Anterior cingulate cortex (tissue), 58 donors: Measurements from ENCODE around the gene KIRREL3.
A peak's percentile ranks its signal among the peaks of the same experiment; 100 is the strongest.
"Not testable (repeated sequence)": the region's sequence is repeated elsewhere in the genome, so short reads cannot be mapped to it uniquely, and the experiment has no call there.

Experiments used
- DNase-seq, 58 donors: peaks; one replicate each; lab custom pipeline; 2025; lab: John Stamatoyannopoulos, UW

KIRREL3 gene

GRCh38 chr11:126963603-126964363, 36.8 kb downstream of the KIRREL3 start:
- DNase-seq, result no peak

GRCh38 chr11:126963115-126963514, 37.5 kb downstream of the KIRREL3 start:
- DNase-seq, result no peak

- DNase-seq, result no peak
Measured at GRCh38 chr11:126959700-126960099, 40.9 kb downstream of the KIRREL3 start.

- no peak for DNase-seq
Measured at GRCh38 chr11:126956635-126957034, 43.9 kb downstream of the KIRREL3 start.

- DNase-seq, result not testable (repeated sequence)
Measured at GRCh38 chr11:126952533-126952932, 48.0 kb downstream of the KIRREL3 start.

GRCh38 chr11:126951465-126951864, 49.1 kb downstream of the KIRREL3 start:
- no peak for DNase-seq

DNA sequence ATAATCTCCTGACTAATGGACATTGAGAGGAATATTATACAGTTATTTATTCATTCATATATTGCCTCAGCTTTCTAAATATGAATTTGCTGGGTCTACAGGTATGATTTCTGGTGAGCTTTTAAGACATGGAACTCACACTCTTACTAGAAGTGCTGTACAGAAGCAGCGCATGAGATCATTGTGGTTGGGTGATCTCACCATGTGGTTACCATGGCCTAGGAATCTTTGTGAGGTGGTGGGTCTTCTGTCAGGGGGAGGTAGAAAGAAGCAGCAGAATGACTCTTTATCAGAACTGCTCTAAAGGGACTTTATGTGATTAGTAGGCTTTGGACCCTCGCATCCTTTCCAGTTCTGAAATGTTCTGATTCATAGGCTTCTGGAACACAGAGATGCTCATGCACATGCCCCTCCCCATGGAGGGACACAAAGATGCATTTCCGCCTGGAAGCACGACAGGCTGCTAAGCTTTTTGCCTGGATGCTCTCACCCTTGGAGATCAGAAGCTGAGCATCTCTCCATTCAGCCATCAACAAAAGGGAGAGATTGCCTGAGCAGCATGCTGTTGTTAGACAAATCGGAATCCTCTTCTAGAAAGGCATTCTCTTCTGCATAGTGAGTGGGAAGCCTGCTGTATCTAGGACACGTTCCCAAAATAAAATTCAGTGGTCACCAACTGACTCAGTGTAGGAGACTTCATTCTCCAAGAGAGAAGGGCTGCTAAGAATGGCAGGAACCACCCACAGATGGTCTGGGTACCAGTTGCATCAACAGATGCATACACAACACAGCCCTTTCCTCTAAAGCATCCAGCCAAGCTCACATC, 51.3 kb downstream of the KIRREL3 start:
- DNase-seq, result peak in 27 of 58 donors; percentile 9 to 86 (median 39)

- no peak for DNase-seq
Measured at GRCh38 chr11:126948563-126948962, 52.0 kb downstream of the KIRREL3 start.

GRCh38 chr11:126945319-126945718, 55.3 kb downstream of the KIRREL3 start:
- no peak for DNase-seq

DNA sequence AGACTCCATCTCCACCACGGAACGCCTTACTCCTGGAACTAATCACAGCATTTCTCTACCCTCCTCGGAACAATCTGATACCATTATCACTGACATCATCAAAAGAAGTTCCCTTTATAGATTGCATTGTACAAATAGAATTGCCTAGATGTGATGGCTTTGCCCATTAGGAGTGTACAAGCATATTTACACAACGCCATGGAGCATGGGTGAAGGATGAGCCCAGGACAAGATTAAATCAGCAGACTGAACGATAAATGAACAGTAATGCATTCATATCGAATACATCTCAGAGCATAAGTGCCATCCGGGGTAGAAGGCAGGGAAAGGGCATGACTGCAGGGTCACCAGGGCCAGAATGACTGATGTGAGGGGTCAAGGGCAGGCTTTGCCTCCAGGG, 57.3 kb downstream of the KIRREL3 start:
- no peak for DNase-seq

GRCh38 chr11:126942146-126942545, 58.4 kb downstream of the KIRREL3 start:
- DNase-seq, result no peak

GRCh38 chr11:126939552-126939951, 61.0 kb downstream of the KIRREL3 start:
- no peak for DNase-seq

DNA sequence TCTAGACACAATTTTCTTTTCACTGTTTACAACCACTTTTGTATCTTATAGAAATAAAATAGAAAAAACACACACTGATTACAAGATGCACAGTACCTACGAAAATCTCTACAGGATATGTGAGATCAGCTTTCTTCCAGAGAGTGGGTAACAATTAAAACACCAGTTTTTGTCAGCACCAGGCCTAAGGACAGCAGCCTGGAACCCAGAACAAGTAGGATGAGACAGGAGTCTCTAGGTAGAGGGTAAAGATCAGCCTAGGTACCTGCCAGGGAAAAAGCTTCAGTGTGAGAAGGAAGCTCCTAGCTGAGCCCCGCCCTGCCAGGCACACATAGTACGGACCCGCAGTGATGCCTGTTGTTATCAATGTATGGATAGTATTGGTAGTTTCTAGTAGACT, 61.9 kb downstream of the KIRREL3 start:
- DNase-seq, result no peak

DNA sequence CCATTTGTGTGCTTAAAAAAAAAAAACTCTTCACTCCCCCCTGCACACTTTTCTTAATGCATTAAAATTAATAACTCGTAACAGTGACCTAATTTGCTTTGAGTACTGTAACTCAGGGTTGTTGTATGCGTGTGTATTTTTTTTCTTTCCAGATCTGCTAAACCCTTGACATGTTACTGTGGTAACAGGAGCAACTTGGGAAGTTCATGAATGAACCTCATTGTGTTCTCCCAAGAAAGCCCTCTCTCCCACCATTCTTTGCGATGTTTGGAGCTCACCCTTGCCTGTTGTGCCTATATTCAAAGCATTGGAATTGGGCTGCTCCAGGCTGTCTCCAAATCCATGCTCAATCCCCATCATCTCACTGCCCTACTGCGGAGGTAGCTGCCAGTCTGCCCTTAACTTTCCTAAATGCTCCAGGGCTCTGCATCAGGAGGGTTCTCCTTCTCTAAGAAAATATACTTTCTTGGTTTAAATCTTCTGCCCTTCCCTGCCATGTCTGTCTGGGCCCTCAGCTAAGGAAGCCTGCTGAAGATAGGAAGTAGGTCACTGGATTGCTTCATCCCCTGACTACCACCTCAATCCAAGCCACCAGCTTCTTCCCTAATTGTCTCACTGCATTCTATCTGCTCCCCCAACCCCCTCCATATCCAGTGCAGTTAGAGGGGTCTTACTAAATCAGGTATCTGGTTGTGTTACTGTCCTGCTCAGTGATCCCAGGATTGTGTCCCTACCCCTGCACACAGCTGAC, 70.3 kb downstream of the KIRREL3 start:
- DNase-seq, result peak in 6 of 58 donors; percentile 9 to 43 (median 22)

GRCh38 chr11:126929179-126930061, 71.2 kb downstream of the KIRREL3 start:
- DNase-seq, result peak in 12 of 58 donors; percentile 10 to 44 (median 23)

DNA sequence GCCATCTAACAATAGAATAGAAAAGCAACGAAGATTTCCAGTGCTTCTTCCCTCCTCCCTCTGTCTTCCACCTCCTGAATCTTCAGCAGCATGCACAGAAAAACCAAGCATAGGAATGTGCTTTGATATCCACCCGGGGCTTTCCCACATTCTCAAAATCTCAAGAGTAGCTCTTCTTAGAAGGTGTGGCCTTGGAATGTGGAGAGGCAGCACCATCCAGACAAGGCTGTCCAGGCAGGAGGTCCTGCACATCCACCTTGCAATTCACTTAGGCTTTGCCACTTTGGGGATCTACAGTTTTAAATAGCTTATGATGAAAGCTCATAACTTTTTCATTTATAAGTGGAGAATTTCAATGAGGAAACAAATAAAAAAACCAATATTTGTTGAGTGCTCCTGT, 72.9 kb downstream of the KIRREL3 start:
- no peak for DNase-seq

DNA sequence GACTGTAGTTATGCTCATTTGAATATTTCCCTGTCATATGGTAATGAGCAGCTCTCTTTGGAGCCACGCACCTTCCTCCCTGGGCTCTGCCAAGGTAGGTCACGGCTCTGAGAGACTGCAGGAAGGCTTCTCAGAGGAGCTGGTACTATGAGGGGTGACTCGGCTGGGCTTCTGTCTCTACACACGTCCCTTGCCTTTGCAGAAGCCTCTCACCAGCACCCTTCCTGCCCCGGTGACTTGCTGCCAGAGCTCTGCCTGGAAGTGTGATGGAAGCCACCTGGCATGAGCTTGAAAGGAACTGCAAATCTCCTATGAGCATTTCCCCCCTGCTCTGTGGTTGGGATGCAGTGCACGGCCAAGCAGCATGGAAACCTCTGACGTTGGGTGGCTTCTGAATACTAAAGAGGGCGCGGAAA, 74.2 kb downstream of the KIRREL3 start:
- DNase-seq, result peak in 36 of 58 donors; percentile 15 to 68 (median 38)

GRCh38 chr11:126925321-126926093, 75.1 kb downstream of the KIRREL3 start:
- peak in 35 of 58 donors; percentile 16 to 78 (median 43) for DNase-seq
